ENCODE results near the gene OR51B4.

The OR51B4 gene

GRCh38 chr11:5293028-5293427 lies 8.7 kb downstream of the OR51B4 start:
- no peak for DNase-seq

- no peak for DNase-seq
These were observed 10.4 kb downstream of the OR51B4 start for GRCh38 chr11:5291207-5291838.

GRCh38 chr11:5290106-5290505 lies 11.6 kb downstream of the OR51B4 start:
- no peak for DNase-seq

DNA sequence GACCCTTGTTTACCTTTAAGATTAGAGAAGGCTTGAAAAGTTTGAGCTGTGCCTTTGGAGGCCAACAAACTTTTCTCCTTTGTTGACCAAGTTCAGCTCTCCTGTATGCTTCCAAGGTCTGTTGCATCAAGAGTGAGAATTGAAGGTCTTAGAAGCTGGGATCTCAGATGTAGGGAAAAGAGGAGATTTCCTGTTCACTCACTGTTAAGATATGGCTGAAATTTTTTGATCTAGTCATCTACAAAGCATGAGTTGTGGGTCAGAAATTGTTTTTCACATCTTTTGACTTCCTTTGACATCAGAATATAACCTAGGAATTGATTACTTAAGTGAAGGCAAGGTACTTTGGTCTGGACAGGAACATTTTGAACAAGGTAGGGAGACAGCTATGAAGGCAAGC lies 12.1 kb downstream of the OR51B4 start:
- no peak for DNase-seq

DNA sequence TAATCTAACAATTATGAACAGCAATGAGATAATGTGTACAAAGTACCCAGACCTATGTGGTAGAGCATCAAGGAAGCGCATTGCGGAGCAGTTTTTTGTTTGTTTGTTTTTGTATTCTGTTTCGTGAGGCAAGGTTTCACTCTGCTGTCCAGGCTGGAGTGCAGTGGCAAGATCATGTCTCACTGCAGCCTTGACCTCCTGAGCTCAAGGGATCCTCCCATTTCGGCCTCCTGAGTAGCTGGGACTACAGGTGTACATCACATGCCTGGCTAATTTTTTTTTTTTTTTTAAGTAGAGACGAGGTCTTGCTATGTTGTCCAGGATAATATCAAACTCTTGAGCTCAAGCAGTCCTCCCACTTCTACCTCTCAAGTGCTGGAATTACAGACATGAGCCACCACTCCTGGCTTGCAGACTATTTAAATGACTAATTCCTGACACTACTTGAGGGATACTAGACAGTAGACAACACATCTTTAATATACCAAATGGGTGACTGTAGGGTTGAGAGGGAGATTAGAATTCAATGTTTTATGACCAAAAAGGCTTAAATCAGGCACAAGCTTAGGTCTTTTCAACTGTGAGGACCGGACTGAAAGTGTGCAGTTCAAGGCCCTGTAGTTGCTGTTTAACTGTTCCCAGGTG lies 12.7 kb downstream of the OR51B4 start:
- DNase-seq = no peak

GRCh38 chr11:5288108-5288905 lies 13.4 kb downstream of the OR51B4 start:
- no peak for DNase-seq

DNA sequence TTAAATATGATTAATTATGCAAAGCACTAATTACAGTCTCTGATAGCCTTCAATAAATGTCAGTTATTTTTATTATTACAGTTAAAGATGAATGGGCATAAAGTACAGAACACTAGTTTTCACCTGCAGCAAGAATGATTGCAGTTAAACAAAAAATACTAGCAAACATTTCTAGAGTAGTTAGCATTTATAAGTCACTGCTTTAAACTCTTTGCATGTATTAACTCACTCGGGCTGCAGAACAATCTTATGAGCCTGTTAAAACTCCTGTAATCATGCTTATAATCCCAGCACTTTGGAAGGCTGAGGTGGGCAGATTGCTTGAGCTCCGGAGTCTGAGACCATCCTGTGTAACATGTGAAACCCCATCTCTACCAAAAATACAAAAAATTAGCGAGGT lies 14.8 kb downstream of the OR51B4 start:
- no peak for DNase-seq

DNA sequence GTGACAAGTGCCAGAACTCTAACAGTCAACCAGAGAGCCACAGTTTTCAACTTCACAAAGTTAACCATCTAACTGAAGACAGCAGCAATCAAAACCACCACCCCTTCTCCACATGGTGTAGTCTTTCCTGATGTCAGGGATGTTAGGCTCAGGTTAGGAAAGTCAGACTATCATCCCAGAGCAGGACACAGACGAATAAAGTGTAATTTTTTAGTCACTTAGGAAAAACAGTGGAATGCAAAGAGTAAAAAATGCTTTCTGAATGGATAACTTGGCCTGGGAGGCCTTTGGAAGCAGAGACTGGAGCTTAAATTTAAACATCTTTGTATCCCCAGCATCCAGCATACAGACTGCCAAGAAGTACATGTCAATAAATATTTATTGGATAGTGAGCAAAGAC lies 15.4 kb downstream of the OR51B4 start:
- DNase-seq = no peak

DNA sequence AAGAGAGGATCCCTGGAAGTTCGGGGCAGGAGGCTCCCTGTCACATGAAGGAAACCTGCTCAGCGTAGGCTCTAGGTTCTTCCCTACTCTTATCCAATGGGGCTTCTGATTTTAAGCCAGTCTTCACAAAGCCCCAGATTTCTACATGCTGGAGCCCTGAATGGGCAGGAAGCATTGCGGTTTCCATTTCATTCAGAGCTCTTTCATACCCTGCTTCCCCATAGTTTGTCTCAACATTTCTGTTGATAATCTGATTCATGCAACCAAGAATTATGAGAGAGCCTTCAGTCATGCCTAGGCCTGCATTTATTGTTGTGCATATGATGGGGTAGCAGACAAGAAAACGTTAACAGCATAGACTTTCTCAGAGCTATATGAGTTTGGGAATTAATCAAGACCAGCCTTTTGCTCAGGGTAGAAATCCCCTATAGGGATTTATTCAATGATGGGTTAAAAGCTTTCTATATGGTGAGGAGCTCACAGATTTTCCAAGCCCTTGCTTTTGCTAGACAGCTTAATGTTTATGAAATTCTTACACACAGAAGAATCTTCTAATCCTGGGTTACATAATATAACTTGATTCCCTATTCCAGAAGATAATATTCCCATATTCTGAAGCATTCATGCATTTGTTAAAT lies 15.9 kb downstream of the OR51B4 start:
- DNase-seq = no peak

GRCh38 chr11:5284637-5285036 lies 17.1 kb downstream of the OR51B4 start:
- DNase-seq = no peak

GRCh38 chr11:5283882-5284281 lies 17.9 kb downstream of the OR51B4 start:
- no peak for DNase-seq

- DNase-seq = no peak
These were observed 18.7 kb downstream of the OR51B4 start for GRCh38 chr11:5283086-5283485.

DNA sequence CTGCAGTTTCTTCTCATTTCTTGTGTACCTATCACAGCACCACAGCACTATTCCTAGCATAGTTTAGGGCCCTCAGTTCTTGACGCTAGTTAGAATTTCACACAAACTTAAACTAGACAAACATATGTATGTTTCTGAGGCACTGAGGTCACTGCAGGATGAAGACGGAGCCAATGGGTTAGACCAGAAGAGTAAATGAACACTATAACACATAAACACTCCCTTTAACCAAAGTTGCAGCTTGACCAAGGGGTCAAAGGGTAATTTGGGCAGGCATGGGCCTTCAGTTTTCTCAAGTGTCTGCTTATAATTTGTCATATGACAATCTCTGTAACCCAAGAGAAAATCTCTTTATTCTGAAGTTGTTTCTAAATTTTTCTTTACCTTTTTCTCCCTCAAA lies 19.1 kb downstream of the OR51B4 start:
- no peak for DNase-seq

DNA sequence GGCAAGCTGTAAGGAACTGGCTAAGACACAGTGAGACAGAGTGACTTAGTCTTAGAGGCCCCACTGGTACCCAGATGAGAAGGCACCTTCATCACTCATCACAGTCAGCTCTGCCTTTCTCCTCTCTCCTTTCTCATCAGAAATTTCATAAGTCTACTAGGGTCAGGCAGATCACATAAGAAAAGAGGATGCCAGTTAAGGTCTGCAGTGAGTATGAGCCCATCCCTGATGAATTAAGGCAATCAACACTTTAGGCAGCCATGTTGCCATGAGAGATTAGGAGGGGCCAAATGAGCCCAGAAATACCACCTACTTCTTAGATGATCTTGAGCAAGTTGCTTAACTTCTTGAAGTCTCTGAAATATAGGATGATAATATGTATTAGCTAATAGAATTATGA lies 20.1 kb downstream of the OR51B4 start:
- no peak for DNase-seq

- no peak for DNase-seq
These were observed 21.1 kb downstream of the OR51B4 start for GRCh38 chr11:5280582-5281102.

DNA sequence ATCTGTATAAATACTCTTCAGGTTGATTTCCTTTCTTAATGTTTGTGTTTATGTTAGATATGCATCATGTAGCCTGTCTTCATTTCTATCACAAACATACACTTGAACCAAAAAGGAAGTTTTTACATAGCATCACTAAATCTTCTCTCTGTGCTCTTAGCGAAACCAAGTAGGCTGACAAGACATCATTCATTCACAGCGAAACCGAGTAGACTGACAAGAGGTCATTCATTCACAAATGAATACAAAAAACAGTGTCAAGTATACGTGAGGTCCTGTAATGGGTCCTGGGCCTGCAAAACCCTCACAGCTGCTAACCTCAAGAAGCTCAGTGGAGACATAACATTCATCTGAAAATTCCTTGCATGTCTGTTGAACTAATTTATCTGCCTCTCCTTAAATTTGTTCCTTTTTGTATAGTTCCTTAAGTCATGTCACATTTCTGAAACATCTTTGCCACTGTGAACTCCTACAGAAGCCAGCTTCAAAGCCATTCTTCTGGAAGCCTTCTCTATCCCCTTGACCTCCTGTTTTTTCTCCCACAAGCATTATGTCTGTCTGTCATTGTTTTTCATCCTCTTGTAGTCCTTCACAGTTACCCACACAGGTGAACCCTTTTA lies 22.2 kb downstream of the OR51B4 start:
- no peak for DNase-seq

DNA sequence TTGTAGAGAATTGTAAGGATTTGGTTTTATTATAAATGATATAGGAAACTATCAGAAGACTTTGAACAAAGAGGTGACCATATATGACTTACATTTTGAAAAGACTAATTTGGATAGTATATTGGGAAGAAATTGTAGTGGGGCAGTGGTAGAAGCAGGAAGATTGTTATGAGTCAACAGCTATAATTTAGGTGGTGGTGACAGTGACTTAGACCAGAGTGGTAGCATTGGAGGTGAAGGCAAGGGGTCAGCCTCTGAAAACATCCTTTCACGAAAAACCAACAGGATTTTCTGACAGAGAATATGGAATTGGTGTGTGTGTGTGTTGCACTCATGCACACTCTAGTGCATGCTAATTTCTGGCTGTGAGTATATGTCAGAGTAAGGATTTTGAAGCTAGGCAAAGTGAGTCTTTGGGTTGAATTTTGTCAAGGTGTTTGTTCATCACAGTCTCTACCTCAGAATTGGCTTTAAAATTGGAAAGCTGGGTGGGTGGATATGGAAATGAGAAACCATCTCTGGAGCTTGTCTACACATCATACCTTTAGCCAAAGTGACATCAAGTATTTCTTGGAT lies 23.9 kb downstream of the OR51B4 start:
- DNase-seq = no peak

DNA sequence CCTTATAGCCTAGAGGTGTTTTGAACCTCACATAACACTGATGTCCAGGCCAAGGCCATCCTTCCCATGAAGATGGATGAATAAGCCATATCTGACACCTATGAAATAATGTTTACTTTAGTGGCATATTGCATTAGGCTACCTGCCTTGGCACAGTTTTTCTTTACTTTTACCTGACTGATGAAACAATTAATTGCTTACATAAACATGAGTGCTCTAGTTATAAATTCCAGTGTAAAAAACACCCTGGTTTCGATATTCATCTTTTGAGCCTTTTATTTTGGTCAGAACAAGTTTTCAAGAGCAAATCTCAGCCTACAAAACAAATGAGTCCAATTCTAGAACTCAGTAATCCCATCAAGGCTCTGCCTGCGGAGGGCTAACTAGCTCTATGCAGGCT lies 25.0 kb downstream of the OR51B4 start:
- no peak for DNase-seq

DNA sequence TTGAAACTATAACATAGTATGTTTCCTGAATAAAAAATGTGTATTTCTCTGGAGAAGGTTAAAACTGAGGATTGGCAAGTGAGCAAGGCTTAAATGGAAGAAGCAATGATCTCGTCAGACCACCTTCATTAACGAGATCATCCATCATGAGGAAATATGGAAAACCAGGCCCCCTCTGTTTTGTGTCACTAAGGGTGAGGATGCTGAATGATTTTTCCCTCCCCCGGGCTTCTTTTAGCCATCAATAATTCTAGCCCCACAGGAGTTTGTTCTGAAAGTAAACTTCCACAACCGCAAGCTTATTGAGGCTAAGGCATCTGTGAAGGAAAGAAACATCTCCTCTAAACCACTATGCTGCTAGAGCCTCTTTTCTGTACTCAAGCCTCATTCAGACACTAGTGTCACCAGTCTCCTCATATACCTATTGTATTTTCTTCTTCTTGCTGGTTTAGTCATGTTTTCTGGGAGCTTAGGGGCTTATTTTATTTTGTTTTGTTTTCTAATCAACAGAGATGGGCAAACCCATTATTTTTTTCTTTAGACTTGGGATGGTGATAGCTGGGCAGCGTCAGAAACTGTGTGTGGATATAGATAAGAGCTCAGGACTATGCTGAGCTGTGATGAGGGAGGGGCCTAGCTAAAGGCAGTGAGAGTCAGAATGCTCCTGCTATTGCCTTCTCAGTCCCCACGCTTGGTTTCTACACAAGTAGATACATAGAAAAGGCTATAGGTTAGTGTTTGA lies 26.2 kb downstream of the OR51B4 start:
- no peak for DNase-seq

- no peak for DNase-seq
These were observed 27.4 kb downstream of the OR51B4 start for GRCh38 chr11:5274395-5274794.

DNA sequence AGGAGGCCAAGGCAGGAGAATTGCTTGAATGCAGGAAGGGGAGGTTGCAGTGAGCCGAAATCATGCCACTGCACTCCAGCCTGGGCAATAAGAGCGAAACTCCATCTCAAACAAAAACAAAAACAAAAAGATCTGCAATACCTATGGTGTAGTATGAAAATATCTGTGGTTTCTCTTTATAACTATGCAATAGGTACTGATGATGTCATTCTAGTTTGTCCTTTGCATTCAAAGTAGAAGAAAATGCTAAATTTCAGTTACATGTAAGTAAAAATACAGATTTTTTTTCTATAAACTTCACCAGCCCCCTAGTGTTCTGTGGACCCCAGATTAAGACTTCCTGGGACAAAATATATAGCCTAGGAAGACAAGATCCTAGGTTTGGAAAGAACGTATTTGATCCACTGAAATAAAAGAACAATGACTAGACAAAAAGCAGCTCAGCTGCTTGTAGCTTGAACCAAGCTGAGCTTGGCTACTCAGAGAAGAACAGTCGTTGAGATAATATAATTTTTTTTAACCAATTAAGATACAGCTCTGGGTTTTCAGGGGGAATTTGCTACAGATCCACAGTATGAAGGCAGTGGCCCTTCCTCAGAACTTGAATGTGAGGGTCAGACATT lies 29.2 kb downstream of the OR51B4 start:
- DNase-seq = no peak
